WTC11 (cell line): ENCODE measurements around the gene NRG3. TPM values are rescaled to one million over a fixed set of nuclear protein-coding genes. Genes with fewer than 3 reads are reported as not detected.

ENCODE experiments used
- ATAC-seq: fragments of 200-7000 bp; cut with Tn5 transposase; 2 replicates; pipeline ENCODE4 v1.10.0; 2021; ENCODE audit warnings: mild to moderate bottlenecking, moderate library complexity
- CTCF ChIA-PET: fragments of 300-600 bp; sonication (Branson Sonifier 250); formaldehyde crosslinking; loops from one replicate; lab custom pipeline; 2021; ENCODE audit warnings: antibody characterized with exemption; lab: Charles Lee
- POLR2A ChIA-PET: fragments of 350-600 bp; sonication (Branson Sonifier 250); formaldehyde crosslinking; loops from one replicate; lab custom pipeline; 2021; ENCODE audit warnings: antibody characterized with exemption; lab: Charles Lee
- DNase-seq: peaks from one replicate; pipeline ENCODE4 v3.0.0; 2021; ENCODE audit warnings: low spot score
- H3K27ac Mint-ChIP-seq: 2 replicates; pipeline ENCODE4 v1.8.0; 2021; ENCODE audit warnings: mixed read lengths
- H3K27me3 Mint-ChIP-seq: 2 replicates; pipeline ENCODE4 v1.8.0; 2021; ENCODE audit warnings: low read depth, mild to moderate bottlenecking, moderate library complexity, mixed read lengths
- H3K36me3 Mint-ChIP-seq: 2 replicates; pipeline ENCODE4 v1.8.0; 2021; ENCODE audit warnings: mixed read lengths
- H3K4me1 Mint-ChIP-seq: 2 replicates; pipeline ENCODE4 v1.8.0; 2022; ENCODE audit warnings: mixed read lengths
- H3K4me3 Mint-ChIP-seq: 2 replicates; pipeline ENCODE4 v1.8.0; 2021; ENCODE audit warnings: mild to moderate bottlenecking, moderate library complexity, mixed read lengths
- H3K9me3 Mint-ChIP-seq: 2 replicates; pipeline ENCODE4 v1.8.0; 2021; ENCODE audit warnings: mixed read lengths
- ATF3 ChIP-seq: sonication (generic); formaldehyde crosslinking; conservative IDR thresholded peaks from 2 replicates; pipeline ENCODE4 v1.8.1; 2022; ENCODE audit warnings: mild to moderate bottlenecking, missing genetic modification reagents
- CBFB ChIP-seq: sonication (generic); formaldehyde crosslinking; IDR thresholded peaks from 2 replicates; pipeline ENCODE4 v1.8.1; 2022; ENCODE audit warnings: mild to moderate bottlenecking, low read depth, missing genetic modification reagents
- CREB1 ChIP-seq: sonication (generic); formaldehyde crosslinking; IDR thresholded peaks from 2 replicates; pipeline ENCODE4 v1.8.0; 2023; ENCODE audit warnings: mild to moderate bottlenecking, missing genetic modification reagents
- E2F4 ChIP-seq: sonication (generic); formaldehyde crosslinking; IDR thresholded peaks from 2 replicates; pipeline ENCODE4 v1.8.1; 2022; ENCODE audit warnings: low read depth, mild to moderate bottlenecking, moderate library complexity, missing genetic modification reagents, borderline replicate concordance
- EMX1 ChIP-seq: fragments of 250-450 bp; sonication (Bioruptor Pico); IDR thresholded peaks from 2 replicates; pipeline ENCODE4 v1.8.0; 2021; ENCODE audit warnings: mild to moderate bottlenecking
- FOXK1 ChIP-seq: sonication (generic); formaldehyde crosslinking; IDR thresholded peaks from 2 replicates; pipeline ENCODE4 v1.8.0; 2022; ENCODE audit warnings: mild to moderate bottlenecking, moderate library complexity, missing genetic modification reagents
- GTF2I ChIP-seq: fragments of 250-450 bp; sonication (Bioruptor Pico); conservative IDR thresholded peaks from 2 replicates; pipeline ENCODE4 v1.4.0; 2021; ENCODE audit warnings: mild to moderate bottlenecking
- JUN ChIP-seq: sonication (generic); formaldehyde crosslinking; IDR thresholded peaks from 2 replicates; pipeline ENCODE4 v1.8.0; 2023; ENCODE audit warnings: mild to moderate bottlenecking, missing genetic modification reagents
- MAX ChIP-seq: sonication (generic); formaldehyde crosslinking; IDR thresholded peaks from 2 replicates; pipeline ENCODE4 v1.8.0; 2022; ENCODE audit warnings: mild to moderate bottlenecking, missing genetic modification reagents
- MXD4 ChIP-seq: fragments of 250-450 bp; sonication (Bioruptor Pico); IDR thresholded peaks from 2 replicates; pipeline ENCODE4 v1.8.0; 2021; ENCODE audit warnings: mild to moderate bottlenecking, moderate library complexity, borderline replicate concordance
- NFE2L1 ChIP-seq: sonication (generic); formaldehyde crosslinking; IDR thresholded peaks from 2 replicates; pipeline ENCODE4 v1.8.1; 2023; ENCODE audit warnings: missing genetic modification reagents
- NR2C2 ChIP-seq: sonication (generic); formaldehyde crosslinking; IDR thresholded peaks from 2 replicates; pipeline ENCODE4 v1.8.0; 2022; ENCODE audit warnings: mild to moderate bottlenecking, missing genetic modification reagents
- RORB ChIP-seq: fragments of 250-450 bp; sonication (Bioruptor Pico); IDR thresholded peaks from 2 replicates; pipeline ENCODE4 v1.9.0; 2021; ENCODE audit warnings: mild to moderate bottlenecking
- SP1 ChIP-seq: sonication (generic); formaldehyde crosslinking; conservative IDR thresholded peaks from 2 replicates; pipeline ENCODE4 v1.8.1; 2022; ENCODE audit warnings: missing genetic modification reagents
- STAT6 ChIP-seq: sonication (generic); formaldehyde crosslinking; conservative IDR thresholded peaks from 2 replicates; pipeline ENCODE4 v1.8.1; 2023; ENCODE audit warnings: mild to moderate bottlenecking, low read depth, missing genetic modification reagents, moderate library complexity
- TEAD4 ChIP-seq: sonication (generic); formaldehyde crosslinking; IDR thresholded peaks from 2 replicates; pipeline ENCODE4 v1.8.0; 2022; ENCODE audit warnings: mild to moderate bottlenecking, missing genetic modification reagents
- TP53 ChIP-seq: sonication (generic); formaldehyde crosslinking; IDR thresholded peaks from 2 replicates; pipeline ENCODE4 v1.8.1; 2023; ENCODE audit warnings: mild to moderate bottlenecking, missing genetic modification reagents
- USF1 ChIP-seq: sonication (generic); formaldehyde crosslinking; IDR thresholded peaks from 2 replicates; pipeline ENCODE4 v1.8.0; 2022; ENCODE audit warnings: mild to moderate bottlenecking, missing genetic modification reagents
- ZNF121 ChIP-seq: sonication (generic); formaldehyde crosslinking; IDR thresholded peaks from 2 replicates; pipeline ENCODE4 v1.8.0; 2023; ENCODE audit warnings: missing genetic modification reagents
- ZNF219 ChIP-seq: sonication (generic); formaldehyde crosslinking; IDR thresholded peaks from 2 replicates; pipeline ENCODE4 v1.8.0; 2023; ENCODE audit warnings: missing genetic modification reagents, mild to moderate bottlenecking, borderline replicate concordance
- ZNF232 ChIP-seq: sonication (generic); formaldehyde crosslinking; IDR thresholded peaks from 2 replicates; pipeline ENCODE4 v1.8.0; 2022; ENCODE audit warnings: mild to moderate bottlenecking, missing genetic modification reagents
- ZNF512 ChIP-seq: sonication (generic); formaldehyde crosslinking; IDR thresholded peaks from 2 replicates; pipeline ENCODE4 v1.8.1; 2022; ENCODE audit warnings: missing genetic modification reagents, borderline replicate concordance
- ZNF532 ChIP-seq: fragments of 250-450 bp; sonication (Bioruptor Pico); IDR thresholded peaks from 2 replicates; pipeline ENCODE4 v1.9.0; 2021; ENCODE audit warnings: mild to moderate bottlenecking, borderline replicate concordance
- total RNA-seq: library from RNA; stranded (reverse); gene quantifications from 3 replicates; pipeline ENCODE4 v1.2.3, GENCODE V29; 2021

NRG3 gene
- total RNA-seq, 1 experiment from 2014 or later, result 7.0 TPM

- no peak for DNase-seq
- POLR2A ChIA-PET, result no interaction called here
- H3K4me3 Mint-ChIP-seq, result no peak overlapping the region
- no peaks in the 10 kb centered on the region for H3K27me3 Mint-ChIP-seq
- H3K27ac Mint-ChIP-seq, result no peak overlapping the region
- H3K4me1 Mint-ChIP-seq, result peaks cover 51% of the 10 kb centered on the region
- no peak for ATAC-seq
- no peak for TF ChIP-seq USF1
- TF ChIP-seq ZNF532 (CRISPR knock-in tag), result no peak
- TF ChIP-seq ZNF121 (CRISPR knock-in tag), result no peak
- TF ChIP-seq CREB1 (CRISPR knock-in tag), result no peak
- TF ChIP-seq TEAD4 (CRISPR knock-in tag), result no peak
- TF ChIP-seq FOXK1 (CRISPR knock-in tag), result no peak
- TF ChIP-seq JUN (CRISPR knock-in tag), result no peak
- TF ChIP-seq EMX1 (CRISPR knock-in tag), result no peak
- TF ChIP-seq, all 79 proteins: peak for 0
- no peaks in the 10 kb centered on the region for H3K9me3 Mint-ChIP-seq
- no peaks in the 10 kb centered on the region for H3K36me3 Mint-ChIP-seq
- CTCF ChIA-PET, result interaction anchor here (1.2 kb wide), 1 partner anchor 244 kb away, joined by 4 read pairs; no protein-coding TSS in a partner anchor
These were observed 519.1 kb downstream of the NRG3 start for GRCh38 chr10:82394122-82394521.

GRCh38 chr10:82394987-82395386 is 520.0 kb downstream of the NRG3 start:
- no peak overlapping the region for H3K27ac Mint-ChIP-seq
- no peaks in the 10 kb centered on the region for H3K27me3 Mint-ChIP-seq
- ChIA-PET POLR2A (interaction anchor here (0.6 kb wide), 1 partner anchor 41 kb away, joined by 6 read pairs; no protein-coding TSS in a partner anchor), CTCF (interaction anchor here (1.2 kb wide), 1 partner anchor 245 kb away, joined by 4 read pairs; no protein-coding TSS in a partner anchor)
- peaks cover 52% of the 10 kb centered on the region for H3K4me1 Mint-ChIP-seq
- H3K9me3 Mint-ChIP-seq, result no peaks in the 10 kb centered on the region
- H3K4me3 Mint-ChIP-seq, result no peak overlapping the region
- no peak for DNase-seq
- H3K36me3 Mint-ChIP-seq, result no peaks in the 10 kb centered on the region
- TF ChIP-seq SP1 (CRISPR knock-in tag), result no peak
- TF ChIP-seq ZNF219 (CRISPR knock-in tag), result no peak
- TF ChIP-seq E2F4 (CRISPR knock-in tag), result no peak
- no peak for TF ChIP-seq ZNF232
- TF ChIP-seq TP53 (CRISPR knock-in tag), result no peak
- no peak for TF ChIP-seq RORB (CRISPR knock-in tag)
- TF ChIP-seq MAX (CRISPR knock-in tag), result no peak
- no peak for TF ChIP-seq NFE2L1 (CRISPR knock-in tag)
- TF ChIP-seq STAT6 (CRISPR knock-in tag), result no peak
- no peak for TF ChIP-seq CBFB (CRISPR knock-in tag)
- no peak for TF ChIP-seq ZNF512 (CRISPR knock-in tag)
- TF ChIP-seq ATF3, result no peak
- no peak for TF ChIP-seq NR2C2
- no peak for TF ChIP-seq MXD4 (CRISPR knock-in tag)
- TF ChIP-seq GTF2I, result no peak
- ATAC-seq, result no peak
